Smooth muscle cell (in vitro differentiated cells): ENCODE measurements around the gene ZNF236. TPM values are rescaled to one million over a fixed set of nuclear protein-coding genes. Genes with fewer than 3 reads are reported as not detected.

Source experiments
- DNase-seq: peaks from one replicate; lab custom pipeline; 2025; ENCODE audit not compliant: unreplicated experiment; lab: John Stamatoyannopoulos, UW
- H2AFZ ChIP-seq: fragments of 200-600 bp; sonication (generic); 2 replicates; pipeline ENCODE4 v1.6.0; 2016; ENCODE audit warnings: antibody characterized with exemption, low read depth, mild to moderate bottlenecking
- H3F3A ChIP-seq: fragments of 200-600 bp; sonication (generic); 2 replicates; pipeline ENCODE4 v1.6.0; 2017; ENCODE audit warnings: antibody characterized with exemption, low read depth
- H3K27ac ChIP-seq: fragments of 200-600 bp; sonication (generic); 2 replicates; pipeline ENCODE4 v1.5.1; 2016; ENCODE audit warnings: low read depth, mild to moderate bottlenecking
- H3K27me3 ChIP-seq: fragments of 200-600 bp; sonication (generic); 2 replicates; pipeline ENCODE4 v1.6.1; 2016; ENCODE audit warnings: low read depth, mild to moderate bottlenecking
- H3K36me3 ChIP-seq: fragments of 200-600 bp; sonication (generic); 2 replicates; pipeline ENCODE4 v1.5.1; 2016; ENCODE audit warnings: low read depth
- H3K4me1 ChIP-seq: fragments of 200-600 bp; sonication (generic); 2 replicates; pipeline ENCODE4 v1.5.1; 2016; ENCODE audit warnings: low read depth
- H3K4me2 ChIP-seq: fragments of 200-600 bp; sonication (generic); 2 replicates; pipeline ENCODE4 v1.6.0; 2016; ENCODE audit warnings: mild to moderate bottlenecking
- H3K4me3 ChIP-seq: fragments of 200-600 bp; sonication (generic); 2 replicates; pipeline ENCODE4 v1.5.1; 2016; ENCODE audit warnings: mild to moderate bottlenecking
- H3K79me2 ChIP-seq: fragments of 200-600 bp; sonication (generic); 2 replicates; pipeline ENCODE4 v1.6.0; 2016; ENCODE audit warnings: low read depth, mild to moderate bottlenecking
- H3K9ac ChIP-seq: fragments of 200-600 bp; sonication (generic); 2 replicates; pipeline ENCODE4 v1.6.0; 2016; ENCODE audit warnings: low read depth
- H3K9me3 ChIP-seq: fragments of 200-600 bp; sonication (generic); replicated peaks from 2 replicates; pipeline ENCODE4 v1.5.1; 2016; ENCODE audit warnings: low read depth
- H4K20me1 ChIP-seq: fragments of 200-600 bp; sonication (generic); 2 replicates; pipeline ENCODE4 v1.6.0; 2016; ENCODE audit warnings: low read depth
- WGBS: methylation state at CpG from one replicate; pipeline ENCODE4 v1.1.7; 2016; ENCODE audit warnings: low lambda C conversion rate; 5-methylcytosine and 5-hydroxymethylcytosine counted together
- polyA plus RNA-seq: library from polyadenylated mRNA; unstranded; fragments of >200 nt; fragmentation: Nextera tagmentation; extraction: Ambion mirVana; gene quantifications from 2 replicates; pipeline ENCODE4 v1.2.1, GENCODE V29; 2016
- total RNA-seq: library from RNA; depleted of rRNA; stranded (reverse); fragments of >200 nt; gene quantifications from 2 replicates; pipeline ENCODE4 v1.2.3, GENCODE V29; 2014
- TF ChIP-seq, protein P1 (sequence below): fragments of 200-600 bp; sonication (generic); IDR thresholded peaks from 2 replicates; pipeline ENCODE4 v1.5.1; 2017; ENCODE audit warnings: borderline replicate concordance, mild to moderate bottlenecking, antibody characterized with exemption; ENCODE audit not compliant: insufficient read depth, poor library complexity, severe bottlenecking

The ZNF236 gene
- total and polyA plus RNA-seq, 2 experiments from 2014 or later = 4.1 to 6.2 TPM

- Histone ChIP-seq H3K9ac (no peak overlapping the region), H3K4me2 (no peak overlapping the region), H3K27ac (no peak overlapping the region), H3K79me2 (peaks cover 29% of the 10 kb centered on the region), H3K4me3 (no peak overlapping the region), H3K9me3 (no peaks in the 10 kb centered on the region), H3K27me3 (no peaks in the 10 kb centered on the region), H3F3A (no peaks in the 10 kb centered on the region), H4K20me1 (peaks cover 25% of the 10 kb centered on the region), H3K36me3 (peaks cover 6% of the 10 kb centered on the region), H3K4me1 (peaks cover 7% of the 10 kb centered on the region), H2AFZ (no peak overlapping the region)
- 48% methylated on average over 17 of the region's 17 CpGs for WGBS
- DNase-seq = no peak
- TF ChIP-seq, protein P1, sequence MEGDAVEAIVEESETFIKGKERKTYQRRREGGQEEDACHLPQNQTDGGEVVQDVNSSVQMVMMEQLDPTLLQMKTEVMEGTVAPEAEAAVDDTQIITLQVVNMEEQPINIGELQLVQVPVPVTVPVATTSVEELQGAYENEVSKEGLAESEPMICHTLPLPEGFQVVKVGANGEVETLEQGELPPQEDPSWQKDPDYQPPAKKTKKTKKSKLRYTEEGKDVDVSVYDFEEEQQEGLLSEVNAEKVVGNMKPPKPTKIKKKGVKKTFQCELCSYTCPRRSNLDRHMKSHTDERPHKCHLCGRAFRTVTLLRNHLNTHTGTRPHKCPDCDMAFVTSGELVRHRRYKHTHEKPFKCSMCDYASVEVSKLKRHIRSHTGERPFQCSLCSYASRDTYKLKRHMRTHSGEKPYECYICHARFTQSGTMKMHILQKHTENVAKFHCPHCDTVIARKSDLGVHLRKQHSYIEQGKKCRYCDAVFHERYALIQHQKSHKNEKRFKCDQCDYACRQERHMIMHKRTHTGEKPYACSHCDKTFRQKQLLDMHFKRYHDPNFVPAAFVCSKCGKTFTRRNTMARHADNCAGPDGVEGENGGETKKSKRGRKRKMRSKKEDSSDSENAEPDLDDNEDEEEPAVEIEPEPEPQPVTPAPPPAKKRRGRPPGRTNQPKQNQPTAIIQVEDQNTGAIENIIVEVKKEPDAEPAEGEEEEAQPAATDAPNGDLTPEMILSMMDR = no peak
These were observed 145.5 kb downstream of the ZNF236 start for GRCh38 chr18:76967721-76968472.

DNA sequence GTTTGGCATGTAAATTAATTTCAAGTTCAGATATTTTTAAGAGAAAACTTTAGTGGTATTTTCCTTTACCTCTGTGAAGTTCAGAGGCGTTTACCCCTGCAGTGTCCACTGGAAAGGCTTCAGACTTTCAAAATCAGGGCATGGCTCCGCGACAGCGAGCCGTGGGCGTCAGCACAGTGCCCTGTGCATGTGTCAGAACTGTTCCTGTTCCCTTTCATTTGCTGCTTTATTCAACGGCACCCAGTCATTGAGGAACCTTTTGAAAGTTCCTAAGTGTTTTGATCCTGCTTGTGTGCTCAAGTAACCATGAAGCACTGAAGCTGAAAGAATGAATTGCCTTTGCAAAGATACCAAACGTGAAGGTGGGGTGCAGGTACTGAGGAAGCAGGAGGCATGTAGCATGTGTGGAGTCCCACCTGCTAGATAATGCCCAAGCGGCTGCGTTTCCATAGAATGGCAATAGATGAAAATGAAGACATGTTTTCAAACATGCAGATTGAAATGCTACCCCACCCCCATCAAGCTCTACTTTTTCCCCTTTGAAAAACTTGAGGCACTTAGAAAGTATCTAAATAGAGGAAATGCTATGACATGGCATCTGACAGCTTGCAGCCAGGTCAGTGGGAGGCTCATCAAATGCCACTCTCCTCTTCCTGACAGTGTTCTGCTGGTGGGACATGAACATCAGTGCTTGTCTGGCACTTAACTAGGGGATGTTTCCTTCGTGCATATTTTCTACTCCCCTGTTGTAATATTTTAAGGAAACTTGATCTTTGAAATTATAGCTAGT, 148.6 kb downstream of the ZNF236 start:
- DNase-seq = no peak
- no peaks in the 10 kb centered on the region for H3F3A ChIP-seq
- peaks cover 7% of the 10 kb centered on the region for H3K4me1 ChIP-seq
- H3K4me2 ChIP-seq = no peak overlapping the region
- no peak overlapping the region for H2AFZ ChIP-seq
- peaks cover 8% of the 10 kb centered on the region for H3K79me2 ChIP-seq
- H3K4me3 ChIP-seq = no peak overlapping the region
- no peaks in the 10 kb centered on the region for H3K36me3 ChIP-seq
- H3K9ac ChIP-seq = no peak overlapping the region
- no peaks in the 10 kb centered on the region for H3K9me3 ChIP-seq
- no peaks in the 10 kb centered on the region for H3K27me3 ChIP-seq
- TF ChIP-seq, protein P1 = no peak
- H4K20me1 ChIP-seq = peaks cover 3% of the 10 kb centered on the region
- H3K27ac ChIP-seq = no peak overlapping the region
- WGBS = 82% methylated on average over 11 of the region's 11 CpGs

- peaks cover 7% of the 10 kb centered on the region for H3K4me1 ChIP-seq
- H3K4me3 ChIP-seq = no peak overlapping the region
- no peaks in the 10 kb centered on the region for H3K27me3 ChIP-seq
- no peak overlapping the region for H3K27ac ChIP-seq
- no peaks in the 10 kb centered on the region for H4K20me1 ChIP-seq
- 83% methylated on average over 6 of the region's 6 CpGs for WGBS
- H3K79me2 ChIP-seq = no peaks in the 10 kb centered on the region
- no peaks in the 10 kb centered on the region for H3F3A ChIP-seq
- H3K9ac ChIP-seq = no peak overlapping the region
- no peak overlapping the region for H2AFZ ChIP-seq
- no peak overlapping the region for H3K4me2 ChIP-seq
- no peaks in the 10 kb centered on the region for H3K9me3 ChIP-seq
- H3K36me3 ChIP-seq = no peaks in the 10 kb centered on the region
- no peak for DNase-seq
- TF ChIP-seq, protein P1 = no peak
These were observed 149.9 kb downstream of the ZNF236 start for GRCh38 chr18:76972241-76972640.
